Mammary epithelial cell (primary cell): ENCODE data around the gene CYFIP2.

ENCODE experiments used
- CTCF ChIP-seq, 2 donors: IDR thresholded peaks in 1 of 2; conservative IDR thresholded peaks in 1 of 2; 2 replicates each; pipeline ENCODE4 v1.5.1; 2011 to 2012; ENCODE audit warnings: inconsistent platforms in 2 of 2, low read length in 2 of 2, mild to moderate bottlenecking in 2 of 2, control low read depth in 1 of 2, low read depth in 1 of 2; ENCODE audit not compliant: insufficient read depth in 1 of 2; ENCODE audit errors: extremely low read depth in 1 of 2
- EZH2 ChIP-seq: IDR thresholded peaks from 2 replicates; pipeline ENCODE4 v1.6.1; 2012; ENCODE audit warnings: low read length, inconsistent platforms, borderline replicate concordance

GRCh38 chr5:157400741-157401495 lies 135.0 kb downstream of the CYFIP2 start:
- no peak for TF ChIP-seq CTCF (conservative IDR thresholded peaks at IDR 0.05 in 1 of 2, IDR thresholded peaks at IDR 0.05 in 1 of 2; ENCODE audit: extremely low read depth in 1 of 2, insufficient read depth in 1 of 2, low read depth in 1 of 2, low read length in 2 of 2)
- no peak for TF ChIP-seq EZH2
